GM18873 (cell line): Measurements from ENCODE around the gene SCGB3A2.
"Not testable (repeated sequence)": the region's sequence is repeated elsewhere in the genome, so short reads cannot be mapped to it uniquely, and the experiment has no call there.

Source experiments
- ATAC-seq: cut with Tn5 transposase; IDR thresholded peaks from one replicate; pipeline ENCODE4 v1.9.1; 2021; ENCODE audit warnings: mild to moderate bottlenecking, moderate library complexity, moderate number of reproducible peaks; ENCODE audit not compliant: unreplicated experiment, low FRiP score

The SCGB3A2 gene

GRCh38 chr5:147860641-147861025 is 17.9 kb upstream of the SCGB3A2 start:
- no peak for ATAC-seq

GRCh38 chr5:147863454-147864158 is 14.9 kb upstream of the SCGB3A2 start:
- no peak for ATAC-seq

GRCh38 chr5:147869112-147869511 is 9.4 kb upstream of the SCGB3A2 start:
- ATAC-seq = no peak

GRCh38 chr5:147869892-147870291 is 8.6 kb upstream of the SCGB3A2 start:
- ATAC-seq = not testable (repeated sequence)

- not testable (repeated sequence) for ATAC-seq
Observed at GRCh38 chr5:147871980-147872549, 6.4 kb upstream of the SCGB3A2 start.

GRCh38 chr5:147872744-147873435 is 5.6 kb upstream of the SCGB3A2 start:
- not testable (repeated sequence) for ATAC-seq

GRCh38 chr5:147874118-147874875 is 4.2 kb upstream of the SCGB3A2 start:
- ATAC-seq = not testable (repeated sequence)

GRCh38 chr5:147874910-147875367 is 3.6 kb upstream of the SCGB3A2 start:
- no peak for ATAC-seq

- no peak for ATAC-seq
Observed at GRCh38 chr5:147876141-147876540, 2.4 kb upstream of the SCGB3A2 start.

GRCh38 chr5:147876626-147877025 is 1.9 kb upstream of the SCGB3A2 start:
- no peak for ATAC-seq

GRCh38 chr5:147879784-147880183 is 1.3 kb downstream of the SCGB3A2 start:
- no peak for ATAC-seq

GRCh38 chr5:147880487-147880886 is 2.0 kb downstream of the SCGB3A2 start:
- ATAC-seq = no peak

- no peak for ATAC-seq
Observed at GRCh38 chr5:147882586-147883313, 4.2 kb downstream of the SCGB3A2 start.

GRCh38 chr5:147887026-147887627 is 8.6 kb downstream of the SCGB3A2 start:
- no peak for ATAC-seq

GRCh38 chr5:147887930-147888329 is 9.4 kb downstream of the SCGB3A2 start:
- ATAC-seq = no peak

GRCh38 chr5:147892696-147893296 is 14.3 kb downstream of the SCGB3A2 start:
- no peak for ATAC-seq

- no peak for ATAC-seq
Observed at GRCh38 chr5:147893820-147894219, 15.3 kb downstream of the SCGB3A2 start.

- ATAC-seq = no peak
Observed at GRCh38 chr5:147895864-147896263, 17.4 kb downstream of the SCGB3A2 start.

GRCh38 chr5:147898875-147899401 is 20.4 kb downstream of the SCGB3A2 start:
- ATAC-seq = no peak
